Neuronal stem cell (in vitro differentiated cells): ENCODE measurements around the gene JUND.
A peak's percentile ranks its signal among the peaks of the same experiment; 100 is the strongest.
"Not testable (repeated sequence)": the region's sequence is repeated elsewhere in the genome, so short reads cannot be mapped to it uniquely, and the experiment has no call there.

Experiments used
- DNase-seq: peaks from one replicate; pipeline ENCODE4 v3.0.0-alpha.2; 2013; ENCODE audit warnings: low spot score
- H2AFZ ChIP-seq: one replicate; pipeline ENCODE4 v1.6.1; 2013; ENCODE audit warnings: mild to moderate bottlenecking, low read length, inconsistent platforms
- H2AK5ac ChIP-seq: 2 replicates; pipeline ENCODE4 v1.6.1; 2013; ENCODE audit warnings: low read depth, mild to moderate bottlenecking, inconsistent platforms, low read length, moderate library complexity, mixed read lengths
- H2BK120ac ChIP-seq: 2 replicates; pipeline ENCODE4 v1.6.1; 2013; ENCODE audit warnings: low read depth, mild to moderate bottlenecking, inconsistent platforms, low read length, moderate library complexity, mixed read lengths
- H2BK12ac ChIP-seq: one replicate; pipeline ENCODE4 v1.6.1; 2013; ENCODE audit warnings: low read length, inconsistent platforms
- H2BK15ac ChIP-seq: 2 replicates; pipeline ENCODE4 v1.6.1; 2013; ENCODE audit warnings: mild to moderate bottlenecking, low read length, inconsistent platforms, mixed read lengths
- H2BK5ac ChIP-seq: one replicate; pipeline ENCODE4 v1.6.1; 2013; ENCODE audit warnings: inconsistent platforms, mild to moderate bottlenecking, low read length, moderate library complexity
- H3K14ac ChIP-seq: one replicate; pipeline ENCODE4 v1.6.1; 2013; ENCODE audit warnings: low read length, inconsistent platforms
- H3K18ac ChIP-seq: 2 replicates; pipeline ENCODE4 v1.6.1; 2013; ENCODE audit warnings: low read length, inconsistent platforms
- H3K23ac ChIP-seq: 2 replicates; pipeline ENCODE4 v1.6.1; 2013; ENCODE audit warnings: low read depth, mild to moderate bottlenecking, mixed read lengths, low read length, inconsistent platforms; ENCODE audit not compliant: poor library complexity
- H3K27ac ChIP-seq: replicated peaks from 3 replicates; pipeline ENCODE4 v1.5.1; 2013; ENCODE audit warnings: low read length, inconsistent platforms
- H3K27me3 ChIP-seq, 3 experiments: 2 replicates each; pipeline ENCODE4 v1.6.1; 2013; ENCODE audit warnings: low read length in 3 of 3, mild to moderate bottlenecking in 2 of 3, inconsistent platforms in 1 of 3, low read depth in 1 of 3, mixed read lengths in 1 of 3, moderate library complexity in 1 of 3; ENCODE audit not compliant: control insufficient read depth in 3 of 3, insufficient read depth in 3 of 3
- H3K36me3 ChIP-seq, 2 donors: replicated peaks in 1 of 2; 2 replicates each; pipeline ENCODE4 v1.6.1; 2013; ENCODE audit warnings: low read length in 2 of 2; ENCODE audit not compliant: control insufficient read depth in 2 of 2, insufficient read depth in 2 of 2
- H3K4ac ChIP-seq: 2 replicates; pipeline ENCODE4 v1.6.1; 2013; ENCODE audit warnings: inconsistent platforms, mild to moderate bottlenecking, low read length, moderate library complexity
- H3K4me1 ChIP-seq, 2 donors: 1 replicate in 1 of 2; 2 replicates in 1 of 2; pipeline ENCODE4 v1.6.1; 2013; ENCODE audit warnings: low read length in 2 of 2, low read depth in 1 of 2; ENCODE audit not compliant: control insufficient read depth in 2 of 2, insufficient read depth in 1 of 2
- H3K4me2 ChIP-seq: one replicate; pipeline ENCODE4 v1.6.1; 2013; ENCODE audit warnings: mild to moderate bottlenecking, low read length, inconsistent platforms; ENCODE audit not compliant: insufficient read depth, poor library complexity, severe bottlenecking
- H3K4me3 ChIP-seq, 2 donors: 2 replicates each; pipeline ENCODE4 v1.5.1; 2013; ENCODE audit warnings: low read length in 2 of 2, mild to moderate bottlenecking in 2 of 2, inconsistent platforms in 1 of 2, moderate library complexity in 1 of 2
- H3K79me1 ChIP-seq: one replicate; pipeline ENCODE4 v1.6.1; 2013; ENCODE audit warnings: low read depth, mild to moderate bottlenecking, inconsistent platforms, low read length, moderate library complexity
- H3K9ac ChIP-seq: one replicate; pipeline ENCODE4 v1.6.1; 2013; ENCODE audit warnings: mild to moderate bottlenecking, low read depth, low read length, inconsistent platforms; ENCODE audit not compliant: poor library complexity
- H3K9me3 ChIP-seq, 2 donors: replicated peaks in 1 of 2; 2 replicates each; pipeline versions ENCODE3 to v1.6.1; 2013; ENCODE audit warnings: low read length in 2 of 2, mild to moderate bottlenecking in 2 of 2, inconsistent platforms in 1 of 2, low read depth in 1 of 2, mixed read lengths in 1 of 2, moderate library complexity in 1 of 2; ENCODE audit not compliant: control insufficient read depth in 2 of 2, insufficient read depth in 1 of 2
- H4K8ac ChIP-seq: one replicate; pipeline ENCODE4 v1.6.1; 2013; ENCODE audit warnings: low read depth, mild to moderate bottlenecking, inconsistent platforms, low read length, moderate library complexity
- H4K91ac ChIP-seq: one replicate; pipeline ENCODE4 v1.6.1; 2013; ENCODE audit warnings: low read length, low read depth, mild to moderate bottlenecking, inconsistent platforms; ENCODE audit not compliant: poor library complexity
- WGBS, 2 donors: extraction: QIAGEN DNeasy Blood & Tissue Kit; methylation state at CpG; one replicate each; pipeline ENCODE4 v1.1.7; 2013; ENCODE audit warnings: missing lambda C conversion rate in 2 of 2, mixed read lengths in 1 of 2; ENCODE audit not compliant: insufficient read length in 2 of 2, insufficient replicate concordance in 1 of 2; ENCODE audit errors: extremely low coverage in 2 of 2; 5-methylcytosine and 5-hydroxymethylcytosine counted together

The JUND gene

DNA sequence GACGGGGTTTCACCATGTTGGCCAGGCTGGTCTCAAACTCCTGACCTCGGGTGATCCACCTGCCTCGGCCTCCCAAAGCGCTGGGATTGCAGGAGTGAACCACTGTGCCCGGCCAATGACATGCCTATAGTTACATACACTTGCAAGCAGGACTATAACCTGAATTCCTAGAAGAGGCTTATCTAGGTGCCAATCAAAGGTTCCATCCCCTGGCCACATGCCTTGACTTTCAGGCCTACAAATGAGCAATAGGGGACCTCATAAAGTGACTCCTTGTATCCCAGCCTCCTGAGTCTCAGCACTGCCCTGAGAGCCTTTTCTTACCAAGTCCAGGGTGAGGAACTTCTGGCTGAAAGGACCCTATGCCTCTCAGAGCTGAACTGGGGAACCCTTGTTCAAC, 45.4 kb upstream of the JUND start:
- no CpG with 5 or more reads among the region's 5 CpGs for WGBS, 2 donors

DNA sequence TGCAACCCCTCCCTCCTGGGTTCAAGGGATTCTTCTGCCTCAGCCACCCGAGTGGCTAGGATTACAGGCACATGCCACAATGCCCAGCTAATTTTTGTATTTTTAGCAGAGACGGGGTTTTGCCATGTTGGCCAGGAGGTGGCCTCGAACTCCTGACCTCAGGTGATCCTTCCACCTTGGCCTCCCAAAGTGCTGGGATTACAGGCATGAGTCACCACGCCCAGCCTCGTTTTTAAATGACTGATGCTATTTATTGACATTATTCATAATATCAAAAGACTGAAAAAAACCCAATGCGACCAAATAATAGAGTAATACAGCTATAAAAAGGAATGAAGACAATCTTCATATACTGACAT, 42.9 kb upstream of the JUND start:
- not testable (repeated sequence) for H2AK5ac ChIP-seq, H4K91ac ChIP-seq, H2BK120ac ChIP-seq, DNase-seq, H3K79me1 ChIP-seq, H3K4me1 ChIP-seq, H3K4me3 ChIP-seq, H2BK15ac ChIP-seq, H2AFZ ChIP-seq, H3K18ac ChIP-seq, H2BK12ac ChIP-seq, H3K23ac ChIP-seq, H3K9me3 ChIP-seq, H3K9ac ChIP-seq, H4K8ac ChIP-seq, H3K4me2 ChIP-seq, H3K14ac ChIP-seq, H3K27me3 ChIP-seq, H2BK5ac ChIP-seq, H3K4ac ChIP-seq, H3K27ac ChIP-seq
- no CpG with 5 or more reads among the region's 6 CpGs for WGBS, 2 donors
- peaks cover 6 to 19% of the 10 kb centered on the region in 2 donors for H3K36me3 ChIP-seq

More for the DNA sequence above, 45.4 kb upstream of the JUND start:
- peak overlapping the region; percentile 24 for H2AK5ac ChIP-seq
- no peak overlapping the region for H3K27ac ChIP-seq
- H2BK15ac ChIP-seq, result no peak overlapping the region
- no peak overlapping the region for H3K23ac ChIP-seq
- no peak overlapping the region for H3K4ac ChIP-seq
- DNase-seq, result no peak
- no peak overlapping the region for H3K4me2 ChIP-seq
- H4K91ac ChIP-seq, result no peak overlapping the region
- H3K4me3 ChIP-seq, result no peak overlapping the region
- no peak overlapping the region for H3K18ac ChIP-seq
- H3K9ac ChIP-seq, result no peak overlapping the region
- no peak overlapping the region for H2BK120ac ChIP-seq
- no peak overlapping the region for H2BK12ac ChIP-seq
- H3K9me3 ChIP-seq, result no peaks in the 10 kb centered on the region
- no peak overlapping the region for H4K8ac ChIP-seq
- H2BK5ac ChIP-seq, result peak overlapping the region; percentile 62
- H3K36me3 ChIP-seq, result no peaks in the 10 kb centered on the region
- H2AFZ ChIP-seq, result no peak overlapping the region
- no peaks in the 10 kb centered on the region for H3K27me3 ChIP-seq
- H3K4me1 ChIP-seq, result peaks cover 5 to 7% of the 10 kb centered on the region in 2 donors
- no peaks in the 10 kb centered on the region for H3K79me1 ChIP-seq
- H3K14ac ChIP-seq, result no peak overlapping the region

DNA sequence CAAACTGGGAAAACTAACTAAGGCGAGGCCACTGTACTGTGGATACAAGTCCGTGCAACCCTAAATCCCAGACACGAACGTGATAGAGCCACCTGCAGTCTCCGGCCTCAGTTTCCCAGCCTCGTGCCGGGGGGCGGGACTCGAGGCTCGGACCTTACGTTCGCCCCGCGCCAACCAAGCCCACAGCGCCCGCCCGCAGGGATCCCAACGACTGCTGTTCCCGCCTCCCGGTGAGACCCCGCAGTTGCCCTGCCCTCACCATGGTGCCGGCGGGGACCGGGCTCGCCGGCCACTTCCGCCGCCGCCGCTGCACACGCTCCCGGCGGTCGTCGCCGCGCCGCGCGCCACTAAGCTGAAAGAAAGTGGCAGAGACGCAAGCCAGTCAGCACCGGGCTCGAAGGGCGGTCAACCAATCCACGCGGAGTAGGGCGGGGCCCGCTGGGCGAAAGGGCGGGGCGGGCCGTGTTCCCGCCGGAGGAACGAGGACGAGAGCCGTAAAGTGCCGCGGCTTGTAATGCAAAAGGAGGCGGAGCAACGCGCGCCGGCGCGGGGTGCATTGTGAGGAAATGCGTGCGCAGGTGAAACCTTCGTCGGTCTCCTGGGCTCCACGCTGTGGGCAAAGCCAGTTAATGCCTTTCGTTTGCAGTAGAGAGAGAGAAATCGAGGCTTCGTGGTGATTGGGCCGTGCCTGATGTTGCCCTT, 41.5 kb upstream of the JUND start, which contains the start of gene LSM4:
LSM4 (minus strand) TSS at position 318 of the 702 bp plus-strand sequence; CDS start at position 262, 56 bp downstream.
- peaks cover 7 to 27% of the 10 kb centered on the region in 2 donors for H3K36me3 ChIP-seq
- H2BK5ac ChIP-seq, result no peak within 1 kb of the TSS
- no peak within 1 kb of the TSS for H2BK15ac ChIP-seq
- peak; percentile 98 for DNase-seq
- H3K23ac ChIP-seq, result peak within 1 kb of the TSS; percentile 56
- peaks cover 18% of the 10 kb centered on the region for H3K79me1 ChIP-seq
- H2AFZ ChIP-seq, result peak within 1 kb of the TSS; percentile 81
- peak within 1 kb of the TSS; percentile 72 for H3K4me2 ChIP-seq
- H3K9ac ChIP-seq, result peak within 1 kb of the TSS; percentile 94
- H3K27me3 ChIP-seq, result no peaks in the 10 kb centered on the region
- peak within 1 kb of the TSS; percentile 3 for H4K8ac ChIP-seq
- peak within 1 kb of the TSS; percentile 86 for H3K27ac ChIP-seq
- H2BK12ac ChIP-seq, result no peak within 1 kb of the TSS
- H2AK5ac ChIP-seq, result peak within 1 kb of the TSS; percentile 68
- H3K18ac ChIP-seq, result peak within 1 kb of the TSS; percentile 98
- WGBS, 2 donors, result no CpG with 5 or more reads among the region's 75 CpGs
- H3K9me3 ChIP-seq, result no peaks in the 10 kb centered on the region
- no peak within 1 kb of the TSS for H2BK120ac ChIP-seq
- peaks cover 8 to 9% of the 10 kb centered on the region in 2 donors for H3K4me1 ChIP-seq
- H3K4me3 ChIP-seq, result peak within 1 kb of the TSS; percentile 93 to 95
- no peak within 1 kb of the TSS for H3K4ac ChIP-seq
- H4K91ac ChIP-seq, result no peak within 1 kb of the TSS
- peak within 1 kb of the TSS; percentile 5 for H3K14ac ChIP-seq

DNA sequence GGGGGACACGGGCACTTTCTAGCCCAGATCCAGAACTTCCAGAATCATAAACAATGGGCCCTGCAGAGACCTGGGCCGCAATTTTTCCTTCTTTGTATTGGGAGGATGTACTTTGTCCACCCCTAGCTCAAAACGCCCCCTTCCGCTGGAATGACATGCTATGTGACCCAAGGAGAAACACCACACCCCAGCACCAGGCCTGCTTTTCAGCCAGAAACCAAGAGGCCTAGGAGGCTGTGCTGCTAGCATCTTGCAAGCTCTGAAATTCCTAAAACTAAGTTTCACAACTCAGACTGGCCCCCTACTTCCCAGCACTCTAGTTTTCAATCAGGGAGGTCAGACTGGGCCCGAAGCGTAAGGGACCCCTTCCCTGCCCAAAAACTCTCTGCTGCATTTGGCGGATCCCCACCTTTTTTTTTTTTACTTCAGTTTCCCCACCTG, 40.9 kb upstream of the JUND start:
- Histone ChIP-seq H3K4me3 (peak overlapping the region; percentile 93 to 95), H2AFZ (peak overlapping the region; percentile 81), H3K36me3 (peaks cover 9 to 32% of the 10 kb centered on the region in 2 donors), H3K79me1 (peaks cover 20% of the 10 kb centered on the region), H3K4ac (no peak overlapping the region), H3K14ac (peak overlapping the region; percentile 5), H2BK15ac (no peak overlapping the region), H3K27ac (peak overlapping the region; percentile 71), H3K4me2 (peak overlapping the region; percentile 62), H4K91ac (no peak overlapping the region), H3K9ac (no peak overlapping the region), H3K27me3 (no peaks in the 10 kb centered on the region), H2BK120ac (no peak overlapping the region), H2BK12ac (no peak overlapping the region), H4K8ac (peak overlapping the region; percentile 3), H3K9me3 (no peaks in the 10 kb centered on the region), H3K18ac (peak overlapping the region; percentile 98), H2BK5ac (no peak overlapping the region), H3K4me1 (peaks cover 8 to 9% of the 10 kb centered on the region in 2 donors), H3K23ac (no peak overlapping the region), H2AK5ac (no peak overlapping the region)
- no CpG with 5 or more reads among the region's 7 CpGs for WGBS, 2 donors
- DNase-seq, result no peak
